K562 (cell line): Measurements from ENCODE around the gene PIN1. TPM values are rescaled to one million over a fixed set of nuclear protein-coding genes. Genes with fewer than 3 reads are reported as not detected.

Experiments used
- GABPB1 ChIP-seq: sonication (generic); formaldehyde crosslinking; IDR thresholded peaks from 2 replicates; pipeline ENCODE4 v1.8.0; 2022; ENCODE audit warnings: mild to moderate bottlenecking, missing genetic modification reagents
- RBM15 ChIP-seq: fragments of 200-400 bp; formaldehyde crosslinking; IDR thresholded peaks from 2 replicates; pipeline ENCODE4 v1.6.1; 2018; ENCODE audit warnings: mild to moderate bottlenecking, low read length, moderate library complexity; ENCODE audit not compliant: insufficient read depth
- ZBTB17 ChIP-seq: fragments of 450-650 bp; formaldehyde crosslinking; IDR thresholded peaks from 2 replicates; pipeline ENCODE4 v1.4.0; 2020; ENCODE audit warnings: mild to moderate bottlenecking
- polyA plus RNA-seq, 8 experiments: library from polyadenylated mRNA; depleted of rRNA in 4 of 8; stranded (reverse) in 5 of 8; unstranded in 3 of 8; fragments of >200 nt; fragmentation: Nextera tagmentation in 2 of 8; fragmentation: Illumina TruSeq in 1 of 8; extraction: Ambion mirVana in 2 of 8; extraction: Trizol in 1 of 8; gene quantifications; 2 replicates each; pipeline versions ENCODE4 v1.2.1 to v1.2.3, GENCODE V29; 2011 to 2014; ENCODE audit warnings: inconsistent platforms in 1 of 8, missing spikeins in 1 of 8
- total RNA-seq, 7 experiments: library from RNA; depleted of rRNA in 6 of 7; stranded (reverse); fragments of >200 nt in 6 of 7; fragmentation: Illumina TruSeq in 2 of 7; extraction: Trizol in 2 of 7; gene quantifications; 2 replicates each; pipeline versions ENCODE4 v1.2.1 to v1.2.3, GENCODE V29; 2011 to 2021; ENCODE audit warnings: low replicate concordance in 1 of 7
- TF ChIP-seq, protein P1 (sequence below), 2 experiments: fragments of 450-650 bp in 1 of 2; sonication (generic) in 1 of 2; formaldehyde crosslinking in 1 of 2; IDR thresholded peaks; 2 replicates each; pipeline versions ENCODE4 v1.7.1 to v1.9.0; 2016 to 2022; ENCODE audit warnings: inconsistent platforms in 1 of 2, mild to moderate bottlenecking in 1 of 2, missing genetic modification reagents in 1 of 2
- TF ChIP-seq, protein P2 (sequence below): sonication (generic); formaldehyde crosslinking; IDR thresholded peaks from 2 replicates; pipeline ENCODE4 v1.8.0; 2022; ENCODE audit warnings: mild to moderate bottlenecking, missing genetic modification reagents
- TF ChIP-seq, protein P3 (sequence below): sonication (generic); formaldehyde crosslinking; IDR thresholded peaks from 2 replicates; pipeline ENCODE4 v1.9.0; 2022; ENCODE audit warnings: mild to moderate bottlenecking, missing genetic modification reagents
- TF ChIP-seq, protein P4 (sequence below): IDR thresholded peaks from 2 replicates; pipeline ENCODE4 v1.6.1; 2011; ENCODE audit warnings: borderline replicate concordance, low read depth, mild to moderate bottlenecking, moderate library complexity, low read length; ENCODE audit not compliant: insufficient read depth, poor library complexity, severe bottlenecking
- TF ChIP-seq, protein P5 (sequence below): fragments of 200-800 bp; sonication (Bioruptor generic); IDR thresholded peaks from 2 replicates; pipeline ENCODE4 v1.6.1; 2017; ENCODE audit warnings: missing genetic modification characterization, missing compliant biosample characterization

PIN1 gene
- total and polyA plus RNA-seq, 9 of the 15 experiments (the other 6 are each of a cell fraction or from before 2014, with no cell fraction given), result 1.6 to 178 (median 42.5) TPM

DNA sequence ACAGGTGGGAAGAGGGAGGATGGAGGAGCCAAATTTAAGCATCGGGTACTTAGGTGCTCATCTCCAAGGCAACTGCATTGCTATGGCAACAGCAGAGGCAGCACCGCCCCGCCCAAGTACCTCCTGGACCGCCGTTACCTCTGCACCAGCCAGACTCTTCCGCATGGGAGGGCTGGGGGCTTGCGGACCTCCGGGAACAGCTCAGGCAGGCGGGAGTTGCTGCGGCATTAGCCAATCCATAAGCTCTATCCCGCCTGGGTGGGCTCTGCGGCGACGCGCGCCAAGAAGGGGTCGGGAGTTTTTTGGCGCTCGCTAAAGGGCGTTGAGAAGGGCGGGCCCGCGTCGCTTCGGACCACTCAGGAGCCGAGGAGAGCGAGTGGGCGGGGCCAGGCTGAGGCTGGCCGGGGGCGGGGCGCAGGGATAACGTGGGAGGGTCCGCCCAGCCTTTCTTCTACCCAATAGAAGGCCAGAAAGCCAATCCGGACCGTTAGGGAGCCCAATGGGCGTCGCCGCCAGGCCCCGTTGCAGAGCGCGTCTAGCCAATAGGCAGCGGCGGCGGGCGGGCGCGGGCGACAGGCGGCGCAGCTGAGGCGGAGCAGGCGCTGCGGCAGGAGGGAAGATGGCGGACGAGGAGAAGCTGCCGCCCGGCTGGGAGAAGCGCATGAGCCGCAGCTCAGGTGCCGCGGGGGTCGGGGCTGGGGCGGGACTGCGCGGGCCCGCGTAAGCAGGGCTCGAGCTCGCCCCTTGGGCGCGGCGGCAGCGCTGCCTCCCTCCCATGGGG is at the start of gene PIN1 (continued):
- TF ChIP-seq, protein P1, sequence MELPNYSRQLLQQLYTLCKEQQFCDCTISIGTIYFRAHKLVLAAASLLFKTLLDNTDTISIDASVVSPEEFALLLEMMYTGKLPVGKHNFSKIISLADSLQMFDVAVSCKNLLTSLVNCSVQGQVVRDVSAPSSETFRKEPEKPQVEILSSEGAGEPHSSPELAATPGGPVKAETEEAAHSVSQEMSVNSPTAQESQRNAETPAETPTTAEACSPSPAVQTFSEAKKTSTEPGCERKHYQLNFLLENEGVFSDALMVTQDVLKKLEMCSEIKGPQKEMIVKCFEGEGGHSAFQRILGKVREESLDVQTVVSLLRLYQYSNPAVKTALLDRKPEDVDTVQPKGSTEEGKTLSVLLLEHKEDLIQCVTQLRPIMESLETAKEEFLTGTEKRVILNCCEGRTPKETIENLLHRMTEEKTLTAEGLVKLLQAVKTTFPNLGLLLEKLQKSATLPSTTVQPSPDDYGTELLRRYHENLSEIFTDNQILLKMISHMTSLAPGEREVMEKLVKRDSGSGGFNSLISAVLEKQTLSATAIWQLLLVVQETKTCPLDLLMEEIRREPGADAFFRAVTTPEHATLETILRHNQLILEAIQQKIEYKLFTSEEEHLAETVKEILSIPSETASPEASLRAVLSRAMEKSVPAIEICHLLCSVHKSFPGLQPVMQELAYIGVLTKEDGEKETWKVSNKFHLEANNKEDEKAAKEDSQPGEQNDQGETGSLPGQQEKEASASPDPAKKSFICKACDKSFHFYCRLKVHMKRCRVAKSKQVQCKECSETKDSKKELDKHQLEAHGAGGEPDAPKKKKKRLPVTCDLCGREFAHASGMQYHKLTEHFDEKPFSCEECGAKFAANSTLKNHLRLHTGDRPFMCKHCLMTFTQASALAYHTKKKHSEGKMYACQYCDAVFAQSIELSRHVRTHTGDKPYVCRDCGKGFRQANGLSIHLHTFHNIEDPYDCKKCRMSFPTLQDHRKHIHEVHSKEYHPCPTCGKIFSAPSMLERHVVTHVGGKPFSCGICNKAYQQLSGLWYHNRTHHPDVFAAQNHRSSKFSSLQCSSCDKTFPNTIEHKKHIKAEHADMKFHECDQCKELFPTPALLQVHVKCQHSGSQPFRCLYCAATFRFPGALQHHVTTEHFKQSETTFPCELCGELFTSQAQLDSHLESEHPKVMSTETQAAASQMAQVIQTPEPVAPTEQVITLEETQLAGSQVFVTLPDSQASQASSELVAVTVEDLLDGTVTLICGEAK (IDR thresholded peaks at IDR 0.05), result peak; percentile 78
- TF ChIP-seq, protein P1 (CRISPR knock-in tag; IDR thresholded peaks at IDR 0.05), result no peak
- TF ChIP-seq GABPB1 (CRISPR knock-in tag) (peak; percentile 45; the same call in 1 of the 2 replicates), RBM15 (no peak), ZBTB17 (CRISPR knock-in tag) (0 out of 2 replicates have a peak, but pooled peaks have one; percentile 37)
- TF ChIP-seq, protein P2, sequence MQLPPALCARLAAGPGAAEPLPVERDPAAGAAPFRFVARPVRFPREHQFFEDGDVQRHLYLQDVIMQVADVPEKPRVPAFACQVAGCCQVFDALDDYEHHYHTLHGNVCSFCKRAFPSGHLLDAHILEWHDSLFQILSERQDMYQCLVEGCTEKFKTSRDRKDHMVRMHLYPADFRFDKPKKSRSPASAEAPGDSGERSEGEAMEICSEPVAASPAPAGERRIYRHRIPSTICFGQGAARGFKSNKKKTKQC (CRISPR knock-in tag), result peak; percentile 62; the same call in 1 of the 2 replicates
- TF ChIP-seq, protein P3, sequence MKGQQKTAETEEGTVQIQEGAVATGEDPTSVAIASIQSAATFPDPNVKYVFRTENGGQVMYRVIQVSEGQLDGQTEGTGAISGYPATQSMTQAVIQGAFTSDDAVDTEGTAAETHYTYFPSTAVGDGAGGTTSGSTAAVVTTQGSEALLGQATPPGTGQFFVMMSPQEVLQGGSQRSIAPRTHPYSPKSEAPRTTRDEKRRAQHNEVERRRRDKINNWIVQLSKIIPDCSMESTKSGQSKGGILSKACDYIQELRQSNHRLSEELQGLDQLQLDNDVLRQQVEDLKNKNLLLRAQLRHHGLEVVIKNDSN (CRISPR knock-in tag), result 0 out of 2 replicates have a peak, but pooled peaks have one; percentile 37
- TF ChIP-seq, protein P4, sequence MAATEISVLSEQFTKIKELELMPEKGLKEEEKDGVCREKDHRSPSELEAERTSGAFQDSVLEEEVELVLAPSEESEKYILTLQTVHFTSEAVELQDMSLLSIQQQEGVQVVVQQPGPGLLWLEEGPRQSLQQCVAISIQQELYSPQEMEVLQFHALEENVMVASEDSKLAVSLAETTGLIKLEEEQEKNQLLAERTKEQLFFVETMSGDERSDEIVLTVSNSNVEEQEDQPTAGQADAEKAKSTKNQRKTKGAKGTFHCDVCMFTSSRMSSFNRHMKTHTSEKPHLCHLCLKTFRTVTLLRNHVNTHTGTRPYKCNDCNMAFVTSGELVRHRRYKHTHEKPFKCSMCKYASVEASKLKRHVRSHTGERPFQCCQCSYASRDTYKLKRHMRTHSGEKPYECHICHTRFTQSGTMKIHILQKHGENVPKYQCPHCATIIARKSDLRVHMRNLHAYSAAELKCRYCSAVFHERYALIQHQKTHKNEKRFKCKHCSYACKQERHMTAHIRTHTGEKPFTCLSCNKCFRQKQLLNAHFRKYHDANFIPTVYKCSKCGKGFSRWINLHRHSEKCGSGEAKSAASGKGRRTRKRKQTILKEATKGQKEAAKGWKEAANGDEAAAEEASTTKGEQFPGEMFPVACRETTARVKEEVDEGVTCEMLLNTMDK, result no peak
- TF ChIP-seq, protein P5, sequence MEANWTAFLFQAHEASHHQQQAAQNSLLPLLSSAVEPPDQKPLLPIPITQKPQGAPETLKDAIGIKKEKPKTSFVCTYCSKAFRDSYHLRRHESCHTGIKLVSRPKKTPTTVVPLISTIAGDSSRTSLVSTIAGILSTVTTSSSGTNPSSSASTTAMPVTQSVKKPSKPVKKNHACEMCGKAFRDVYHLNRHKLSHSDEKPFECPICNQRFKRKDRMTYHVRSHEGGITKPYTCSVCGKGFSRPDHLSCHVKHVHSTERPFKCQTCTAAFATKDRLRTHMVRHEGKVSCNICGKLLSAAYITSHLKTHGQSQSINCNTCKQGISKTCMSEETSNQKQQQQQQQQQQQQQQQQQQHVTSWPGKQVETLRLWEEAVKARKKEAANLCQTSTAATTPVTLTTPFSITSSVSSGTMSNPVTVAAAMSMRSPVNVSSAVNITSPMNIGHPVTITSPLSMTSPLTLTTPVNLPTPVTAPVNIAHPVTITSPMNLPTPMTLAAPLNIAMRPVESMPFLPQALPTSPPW, result peak; percentile 71
